Frontal cortex (tissue), 4 donors: Measurements from ENCODE around the gene VPREB1. TPM values are rescaled to one million over a fixed set of nuclear protein-coding genes. Genes with fewer than 3 reads are reported as not detected.
"Not testable (repeated sequence)": the region's sequence is repeated elsewhere in the genome, so short reads cannot be mapped to it uniquely, and the experiment has no call there.

Source experiments
- DNase-seq, 2 donors: peaks; one replicate each; pipeline ENCODE4 v3.0.0; 2012; ENCODE audit warnings: low spot score in 2 of 2
- FAIRE-seq: peaks from 2 replicates; lab custom pipeline; 2012; peaks lifted over from hg19 to GRCh38; lab: Jason Lieb, UNC
- total RNA-seq: library from RNA; depleted of rRNA; stranded (reverse); fragments of >200 nt; gene quantifications from one replicate; pipeline ENCODE4 v1.2.3, GENCODE V29; 2014
- donor health status: control.
- donor health status: control.
- donor health status: control.

The VPREB1 gene
- total RNA-seq, 1 donor from 2014 or later: not detected

GRCh38 chr22:22210889-22211833, 33.4 kb upstream of the VPREB1 start:
- DNase-seq: no peak
- no peak for FAIRE-seq

GRCh38 chr22:22213231-22213630, 31.4 kb upstream of the VPREB1 start:
- DNase-seq: no peak
- FAIRE-seq: no peak

- FAIRE-seq (no peak), DNase-seq (no peak)
Observed at GRCh38 chr22:22214819-22215329, 29.7 kb upstream of the VPREB1 start.

- FAIRE-seq (no peak), DNase-seq (no peak)
Observed at GRCh38 chr22:22215659-22216449, 28.7 kb upstream of the VPREB1 start.

GRCh38 chr22:22216450-22216959, 28.1 kb upstream of the VPREB1 start:
- FAIRE-seq (no peak), DNase-seq (no peak)

GRCh38 chr22:22218302-22218701, 26.3 kb upstream of the VPREB1 start:
- DNase-seq: no peak
- FAIRE-seq: no peak

GRCh38 chr22:22219140-22219996, 25.2 kb upstream of the VPREB1 start:
- DNase-seq (no peak), FAIRE-seq (no peak)

- DNase-seq, FAIRE-seq: not testable (repeated sequence)
Observed at GRCh38 chr22:22221043-22221442, 23.5 kb upstream of the VPREB1 start.

GRCh38 chr22:22226448-22227187, 18.0 kb upstream of the VPREB1 start:
- FAIRE-seq (no peak), DNase-seq (no peak)

- DNase-seq (no peak), FAIRE-seq (no peak)
Observed at GRCh38 chr22:22228421-22228820, 16.2 kb upstream of the VPREB1 start.

GRCh38 chr22:22228921-22229320, 15.7 kb upstream of the VPREB1 start:
- FAIRE-seq (no peak), DNase-seq (no peak)

- DNase-seq (no peak), FAIRE-seq (no peak)
Observed at GRCh38 chr22:22229683-22230420, 14.7 kb upstream of the VPREB1 start.

- DNase-seq: no peak
- FAIRE-seq: no peak
Observed at GRCh38 chr22:22230438-22230837, 14.1 kb upstream of the VPREB1 start.

GRCh38 chr22:22233081-22233480, 11.5 kb upstream of the VPREB1 start:
- FAIRE-seq: no peak
- DNase-seq: no peak

GRCh38 chr22:22235558-22235957, 9.0 kb upstream of the VPREB1 start:
- FAIRE-seq (no peak), DNase-seq (no peak)

GRCh38 chr22:22237521-22237920, 7.1 kb upstream of the VPREB1 start:
- FAIRE-seq (no peak), DNase-seq (no peak)

- DNase-seq: no peak
Observed at GRCh38 chr22:22239311-22239939, 5.2 kb upstream of the VPREB1 start.

GRCh38 chr22:22241554-22241898, 3.1 kb upstream of the VPREB1 start:
- no peak for DNase-seq
- no peak for FAIRE-seq

More at GRCh38 chr22:22239311-22239939, 5.2 kb upstream of the VPREB1 start:
- no peak for FAIRE-seq
